HG03432 (cell line): Measurements from ENCODE around the gene USP25.

Experiments used
- ATAC-seq: cut with Tn5 transposase; IDR thresholded peaks from one replicate; pipeline ENCODE4 v1.9.1; 2021; ENCODE audit warnings: mild to moderate bottlenecking, moderate library complexity; ENCODE audit not compliant: unreplicated experiment

The USP25 gene

GRCh38 chr21:15929536-15929935 is 199.8 kb downstream of the USP25 start:
- no peak for ATAC-seq
